HepG2 (cell line): Measurements from ENCODE around the gene QRICH2. TPM values are rescaled to one million over a fixed set of nuclear protein-coding genes. Genes with fewer than 3 reads are reported as not detected.

Source experiments
- ARHGAP35 ChIP-seq: sonication (generic); formaldehyde crosslinking; IDR thresholded peaks from 2 replicates; pipeline ENCODE4 v1.9.0; 2022; ENCODE audit warnings: mild to moderate bottlenecking, inconsistent platforms, moderate library complexity, missing genetic modification reagents, borderline replicate concordance
- ATF5 ChIP-seq: sonication (generic); formaldehyde crosslinking; IDR thresholded peaks from 2 replicates; pipeline ENCODE4 v1.4.0; 2020; ENCODE audit warnings: mild to moderate bottlenecking, low read depth, missing genetic modification reagents
- ETV5 ChIP-seq: IDR thresholded peaks from 2 replicates; pipeline ENCODE4 v1.6.1; 2018; ENCODE audit warnings: missing biosample characterization, missing genetic modification reagents, inconsistent platforms, borderline replicate concordance
- HIVEP1 ChIP-seq: sonication (generic); formaldehyde crosslinking; IDR thresholded peaks from 2 replicates; pipeline ENCODE4 v1.4.0; 2020; ENCODE audit warnings: mild to moderate bottlenecking, missing genetic modification reagents
- HNRNPK ChIP-seq: fragments of 200-400 bp; formaldehyde crosslinking; IDR thresholded peaks from 2 replicates; pipeline ENCODE4 v1.6.1; 2018; ENCODE audit warnings: low read length, low read depth, moderate library complexity, mild to moderate bottlenecking; ENCODE audit not compliant: poor library complexity, severe bottlenecking
- KDM1A ChIP-seq: IDR thresholded peaks from 2 replicates; pipeline ENCODE4 v1.6.1; 2016; ENCODE audit warnings: missing compliant biosample characterization
- MAFG ChIP-seq: sonication (generic); formaldehyde crosslinking; IDR thresholded peaks from 2 replicates; pipeline ENCODE4 v1.5.1; 2020; ENCODE audit warnings: mild to moderate bottlenecking, missing genetic modification reagents
- NCOA2 ChIP-seq: sonication (generic); formaldehyde crosslinking; IDR thresholded peaks from 2 replicates; pipeline ENCODE4 v1.8.0; 2022; ENCODE audit warnings: inconsistent platforms
- NR2F6 ChIP-seq, 2 experiments: IDR thresholded peaks; 2 replicates each; pipeline ENCODE4 v1.6.1; 2016; ENCODE audit warnings: antibody characterized with exemption in 1 of 2, mild to moderate bottlenecking in 1 of 2
- SATB2 ChIP-seq: sonication (generic); formaldehyde crosslinking; IDR thresholded peaks from 2 replicates; pipeline ENCODE4 v1.5.0; 2020; ENCODE audit warnings: missing genetic modification reagents
- ZNF430 ChIP-seq: sonication (generic); formaldehyde crosslinking; IDR thresholded peaks from 2 replicates; pipeline ENCODE4 v1.9.0; 2021; ENCODE audit warnings: mild to moderate bottlenecking, missing genetic modification reagents
- ZNF44 ChIP-seq: sonication (generic); formaldehyde crosslinking; IDR thresholded peaks from 2 replicates; pipeline ENCODE4 v1.5.1; 2020; ENCODE audit warnings: mild to moderate bottlenecking, missing genetic modification reagents
- ZNF589 ChIP-seq: sonication (generic); formaldehyde crosslinking; conservative IDR thresholded peaks from 2 replicates; pipeline ENCODE4 v1.8.0; 2022; ENCODE audit warnings: mild to moderate bottlenecking, moderate library complexity, missing genetic modification reagents
- ZNF597 ChIP-seq: sonication (generic); formaldehyde crosslinking; IDR thresholded peaks from 2 replicates; pipeline ENCODE4 v1.5.0; 2020; ENCODE audit warnings: missing genetic modification reagents
- ZNF614 ChIP-seq: IDR thresholded peaks from 2 replicates; pipeline ENCODE4 v1.6.1; 2018; ENCODE audit warnings: missing biosample characterization, missing genetic modification reagents, inconsistent platforms, borderline replicate concordance
- ZNF670 ChIP-seq: sonication (generic); formaldehyde crosslinking; IDR thresholded peaks from 2 replicates; pipeline ENCODE4 v1.8.0; 2022; ENCODE audit warnings: mild to moderate bottlenecking, missing genetic modification reagents, borderline replicate concordance
- ZNF704 ChIP-seq: sonication (generic); formaldehyde crosslinking; IDR thresholded peaks from 2 replicates; pipeline ENCODE4 v1.8.1; 2023; ENCODE audit warnings: mild to moderate bottlenecking, inconsistent platforms, moderate library complexity, missing genetic modification reagents, borderline replicate concordance
- ZNF724P ChIP-seq: sonication (generic); formaldehyde crosslinking; IDR thresholded peaks from 2 replicates; pipeline ENCODE4 v1.8.0; 2022; ENCODE audit warnings: missing genetic modification reagents, borderline replicate concordance
- polyA plus RNA-seq, 8 experiments: library from polyadenylated mRNA; depleted of rRNA in 3 of 8; stranded (reverse) in 7 of 8; unstranded in 1 of 8; fragments of >200 nt; fragmentation: Illumina TruSeq in 4 of 8; extraction: Trizol in 4 of 8; gene quantifications; 2 replicates each; pipeline versions ENCODE4 v1.2.1 to v1.2.3, GENCODE V29; 2011 to 2016; ENCODE audit warnings: low read depth in 4 of 8, missing spikeins in 1 of 8, mixed read lengths in 1 of 8; ENCODE audit not compliant: insufficient read depth in 1 of 8
- total RNA-seq, 5 experiments: library from RNA; depleted of rRNA; stranded (reverse); fragments of >200 nt; fragmentation: Illumina TruSeq; extraction: Trizol; gene quantifications; 2 replicates each; pipeline ENCODE4 v1.2.3, GENCODE V29; 2016; ENCODE audit warnings: low read depth in 1 of 5
- TF ChIP-seq, protein P1 (sequence below), 2 experiments: sonication (generic) in 1 of 2; formaldehyde crosslinking in 1 of 2; IDR thresholded peaks; 2 replicates each; pipeline versions ENCODE4 v1.4.0 to v1.6.1; 2016 to 2020; ENCODE audit warnings: borderline replicate concordance in 1 of 2, low read depth in 1 of 2, mild to moderate bottlenecking in 1 of 2, missing genetic modification reagents in 1 of 2
- TF ChIP-seq, protein P2 (sequence below): sonication (generic); formaldehyde crosslinking; conservative IDR thresholded peaks from 2 replicates; pipeline ENCODE4 v1.4.0; 2020; ENCODE audit warnings: missing genetic modification reagents

The QRICH2 gene
- total and polyA plus RNA-seq, 2 of the 13 experiments (the other 11 are each of a cell fraction or from before 2014, with no cell fraction given), result 3.7 to 5.7 TPM

DNA sequence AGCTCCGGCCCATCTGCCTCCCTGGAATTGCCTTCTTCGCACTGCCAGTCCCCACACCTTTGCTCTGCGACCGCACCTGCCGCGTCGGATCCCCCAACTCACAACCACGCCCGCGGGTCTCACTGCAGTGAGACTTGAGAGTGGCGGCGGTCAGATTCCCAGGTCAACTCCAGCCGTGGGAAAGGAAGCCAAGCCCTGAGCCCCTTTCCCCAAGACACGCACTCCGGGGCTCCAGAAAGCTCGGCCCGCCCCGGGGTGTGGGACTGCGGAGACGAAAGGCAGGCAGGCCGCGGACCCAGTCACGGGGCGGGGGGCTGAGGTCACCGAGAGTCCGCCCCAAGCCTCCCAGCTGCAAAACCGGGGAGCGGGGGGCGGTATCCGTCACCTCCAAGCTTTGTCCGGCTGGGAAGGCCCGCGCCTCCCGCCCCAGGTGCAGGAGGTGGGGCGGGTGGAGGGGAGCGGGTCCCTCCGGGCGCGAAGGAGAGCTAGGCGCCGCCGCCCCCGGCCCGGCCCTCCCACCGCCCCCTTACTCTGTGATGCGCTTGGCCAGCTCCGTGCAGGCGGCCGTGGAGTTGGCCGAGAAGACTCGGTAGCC, 45.0 kb upstream of the QRICH2 start (continued):
- TF ChIP-seq, protein P1, sequence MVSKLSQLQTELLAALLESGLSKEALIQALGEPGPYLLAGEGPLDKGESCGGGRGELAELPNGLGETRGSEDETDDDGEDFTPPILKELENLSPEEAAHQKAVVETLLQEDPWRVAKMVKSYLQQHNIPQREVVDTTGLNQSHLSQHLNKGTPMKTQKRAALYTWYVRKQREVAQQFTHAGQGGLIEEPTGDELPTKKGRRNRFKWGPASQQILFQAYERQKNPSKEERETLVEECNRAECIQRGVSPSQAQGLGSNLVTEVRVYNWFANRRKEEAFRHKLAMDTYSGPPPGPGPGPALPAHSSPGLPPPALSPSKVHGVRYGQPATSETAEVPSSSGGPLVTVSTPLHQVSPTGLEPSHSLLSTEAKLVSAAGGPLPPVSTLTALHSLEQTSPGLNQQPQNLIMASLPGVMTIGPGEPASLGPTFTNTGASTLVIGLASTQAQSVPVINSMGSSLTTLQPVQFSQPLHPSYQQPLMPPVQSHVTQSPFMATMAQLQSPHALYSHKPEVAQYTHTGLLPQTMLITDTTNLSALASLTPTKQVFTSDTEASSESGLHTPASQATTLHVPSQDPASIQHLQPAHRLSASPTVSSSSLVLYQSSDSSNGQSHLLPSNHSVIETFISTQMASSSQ (IDR thresholded peaks at IDR 0.05; ENCODE audit: low read depth), result no peak
- TF ChIP-seq, protein P1 (CRISPR knock-in tag; IDR thresholded peaks at IDR 0.05; ENCODE audit: borderline replicate concordance), result no peak
- peak; percentile 79; the same call in 1 of the 2 replicates for TF ChIP-seq ZNF670 (CRISPR knock-in tag)
- TF ChIP-seq ZNF597 (CRISPR knock-in tag), result no peak
- no peak for TF ChIP-seq ZNF44 (CRISPR knock-in tag)
- no peak; the same call in 1 of the 2 replicates for TF ChIP-seq ZNF589
- peak; percentile 2; the same call in 1 of the 2 replicates for TF ChIP-seq ZNF430 (CRISPR knock-in tag)
- no peak for TF ChIP-seq ZNF704 (CRISPR knock-in tag)
- no peak for TF ChIP-seq NCOA2 (CRISPR knock-in tag)
- TF ChIP-seq ETV5 (CRISPR knock-in tag), result 0 out of 2 replicates have a peak, but pooled peaks have one; percentile 9
- TF ChIP-seq ZNF614 (CRISPR knock-in tag), result 0 out of 2 replicates have a peak, but pooled peaks have one; percentile 31
- no peak for TF ChIP-seq SATB2 (CRISPR knock-in tag)
- no peak for TF ChIP-seq HNRNPK
- 0 out of 2 replicates have a peak, but pooled peaks have one; percentile 18 for TF ChIP-seq ATF5 (CRISPR knock-in tag)
- TF ChIP-seq ZNF724P (CRISPR knock-in tag), result no peak; the same call in 1 of the 2 replicates
- no peak for TF ChIP-seq NR2F6 (IDR thresholded peaks at IDR 0.05)
- no peak for TF ChIP-seq NR2F6 (CRISPR knock-in tag; IDR thresholded peaks at IDR 0.05)
- TF ChIP-seq HIVEP1 (CRISPR knock-in tag), result peak; percentile 47; the same call in 1 of the 2 replicates
- TF ChIP-seq, protein P2, sequence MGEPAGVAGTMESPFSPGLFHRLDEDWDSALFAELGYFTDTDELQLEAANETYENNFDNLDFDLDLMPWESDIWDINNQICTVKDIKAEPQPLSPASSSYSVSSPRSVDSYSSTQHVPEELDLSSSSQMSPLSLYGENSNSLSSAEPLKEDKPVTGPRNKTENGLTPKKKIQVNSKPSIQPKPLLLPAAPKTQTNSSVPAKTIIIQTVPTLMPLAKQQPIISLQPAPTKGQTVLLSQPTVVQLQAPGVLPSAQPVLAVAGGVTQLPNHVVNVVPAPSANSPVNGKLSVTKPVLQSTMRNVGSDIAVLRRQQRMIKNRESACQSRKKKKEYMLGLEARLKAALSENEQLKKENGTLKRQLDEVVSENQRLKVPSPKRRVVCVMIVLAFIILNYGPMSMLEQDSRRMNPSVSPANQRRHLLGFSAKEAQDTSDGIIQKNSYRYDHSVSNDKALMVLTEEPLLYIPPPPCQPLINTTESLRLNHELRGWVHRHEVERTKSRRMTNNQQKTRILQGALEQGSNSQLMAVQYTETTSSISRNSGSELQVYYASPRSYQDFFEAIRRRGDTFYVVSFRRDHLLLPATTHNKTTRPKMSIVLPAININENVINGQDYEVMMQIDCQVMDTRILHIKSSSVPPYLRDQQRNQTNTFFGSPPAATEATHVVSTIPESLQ, result no peak
- TF ChIP-seq KDM1A (CRISPR knock-in tag), result no peak
- TF ChIP-seq ARHGAP35, result no peak
- no peak for TF ChIP-seq MAFG (CRISPR knock-in tag)
